AG08395 (cell line): ENCODE measurements around the gene BUB1B.
A peak's percentile ranks its signal among the peaks of the same experiment; 100 is the strongest.
"Not testable (repeated sequence)": the region's sequence is repeated elsewhere in the genome, so short reads cannot be mapped to it uniquely, and the experiment has no call there.

Source experiments
- DNase-seq: peaks from one replicate; pipeline ENCODE4 v3.0.0; 2012; ENCODE audit warnings: mixed read lengths, low spot score

The BUB1B gene

DNA sequence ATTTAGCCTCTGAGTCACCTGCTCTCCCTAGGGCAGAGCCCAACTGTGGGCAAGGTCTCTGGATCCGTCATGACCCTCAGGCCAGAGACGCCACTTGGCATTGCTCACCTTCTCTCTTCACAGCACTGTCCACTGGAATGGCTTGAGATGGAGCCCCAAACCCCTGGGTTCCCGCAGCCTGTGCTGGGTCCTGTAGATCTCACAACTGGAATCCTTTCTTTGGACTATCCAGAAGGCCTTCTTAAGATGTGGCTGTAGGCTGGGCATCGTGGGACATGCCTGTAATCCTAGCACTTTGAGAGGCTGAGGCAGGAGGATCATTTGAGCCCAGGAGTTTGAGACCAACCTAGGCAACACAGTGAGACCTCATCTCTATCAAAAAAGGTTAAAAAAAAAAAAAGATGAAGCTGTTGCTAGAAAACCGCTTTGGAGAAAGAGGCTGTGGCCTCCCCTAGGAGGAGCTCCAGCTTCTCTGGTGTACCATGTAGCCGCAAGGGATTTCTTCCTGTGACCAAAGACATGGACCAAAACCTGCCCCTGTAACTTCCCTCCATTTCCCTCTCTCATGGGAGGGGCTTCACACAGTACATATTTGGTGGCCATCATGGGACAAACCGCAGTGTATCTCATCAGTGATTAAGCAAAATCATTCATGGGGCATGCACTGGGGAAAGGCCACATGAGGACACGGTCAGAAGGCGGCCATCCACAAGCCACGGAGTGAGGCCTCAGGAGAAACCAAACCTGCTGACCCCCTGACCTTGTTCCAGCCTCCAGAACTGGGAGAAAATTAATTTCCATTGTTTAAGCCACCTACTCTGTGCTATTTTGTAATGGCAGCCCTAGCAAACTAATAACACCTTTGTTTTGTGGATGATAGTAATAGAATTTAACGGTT is 23.3 kb upstream of the BUB1B start:
- DNase-seq: no peak

DNA sequence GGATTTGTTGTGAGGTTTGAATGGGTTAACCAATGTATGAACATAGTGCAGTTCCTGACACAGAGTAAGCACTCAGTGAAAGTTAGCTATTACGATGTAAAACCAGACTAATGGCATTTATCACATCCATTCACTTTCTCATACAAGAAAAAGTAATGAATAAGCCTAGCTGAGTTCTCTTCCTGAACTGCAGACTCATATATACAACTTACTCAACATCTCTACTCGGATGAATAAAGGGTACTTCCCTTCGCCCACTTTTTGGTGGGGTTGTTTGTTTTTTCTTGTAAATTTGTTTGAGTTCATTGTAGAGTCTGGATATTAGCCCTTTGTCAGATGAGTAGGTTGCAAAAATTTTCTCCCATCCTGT is 22.7 kb upstream of the BUB1B start:
- DNase-seq: not testable (repeated sequence)

DNA sequence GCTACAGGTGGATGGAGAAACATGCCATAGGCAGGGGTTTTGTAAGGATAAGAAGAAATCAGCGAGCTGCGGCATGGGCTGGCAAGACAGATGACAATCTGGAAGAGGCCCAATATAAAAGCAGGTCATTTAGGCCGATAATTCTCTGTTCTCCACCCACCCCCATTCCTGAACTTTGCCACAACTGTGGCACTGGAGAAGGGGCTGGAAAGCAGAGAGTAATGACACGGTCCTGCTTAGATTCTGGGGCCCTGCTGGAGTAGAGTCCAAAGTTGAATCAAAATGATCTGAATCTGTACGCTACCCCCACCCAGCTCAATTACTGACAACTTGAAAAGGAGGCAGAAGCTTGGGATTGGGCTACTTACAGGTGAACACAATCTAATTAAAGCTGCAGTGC is 18.4 kb upstream of the BUB1B start:
- DNase-seq: no peak

DNA sequence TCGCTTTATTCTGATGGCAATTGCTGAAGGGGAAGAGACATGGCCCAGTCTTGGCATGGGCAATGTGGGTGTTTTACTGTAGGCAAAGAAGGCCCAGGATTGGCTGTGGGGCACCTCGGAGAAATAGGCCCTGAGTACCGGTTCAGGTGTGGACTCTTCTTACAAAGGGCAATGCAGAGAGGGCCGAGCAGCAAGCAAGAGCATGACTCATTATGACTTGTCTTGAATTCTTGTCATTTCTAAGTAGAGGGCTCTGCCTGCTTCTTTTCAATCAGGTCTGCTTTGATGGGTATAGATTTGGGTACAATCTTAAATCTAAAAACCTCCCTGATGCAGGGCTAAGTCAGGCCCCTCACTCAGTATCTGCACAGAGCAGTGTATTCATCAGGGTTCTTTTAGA is 14.8 kb upstream of the BUB1B start:
- peak; percentile 22 for DNase-seq

DNA sequence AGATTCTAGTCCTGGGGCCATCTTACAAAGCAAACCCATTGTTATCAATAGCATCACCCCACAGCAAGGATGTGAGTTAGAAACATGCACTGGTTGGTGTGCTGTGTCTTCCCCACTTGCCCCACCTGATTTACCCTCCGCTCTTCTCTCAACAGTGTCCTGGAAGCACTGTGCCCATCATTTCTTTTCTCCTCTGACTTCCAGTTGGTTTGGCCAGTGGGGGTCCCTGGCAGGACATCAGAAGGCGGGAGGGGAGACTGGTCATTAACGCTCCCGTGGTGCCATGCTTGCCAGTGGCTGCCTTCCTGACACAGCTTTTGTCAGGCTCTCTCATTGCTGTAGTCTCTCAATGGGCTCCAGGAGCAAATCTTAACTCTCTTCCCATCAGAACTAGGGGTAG is 11.5 kb upstream of the BUB1B start:
- no peak for DNase-seq

DNA sequence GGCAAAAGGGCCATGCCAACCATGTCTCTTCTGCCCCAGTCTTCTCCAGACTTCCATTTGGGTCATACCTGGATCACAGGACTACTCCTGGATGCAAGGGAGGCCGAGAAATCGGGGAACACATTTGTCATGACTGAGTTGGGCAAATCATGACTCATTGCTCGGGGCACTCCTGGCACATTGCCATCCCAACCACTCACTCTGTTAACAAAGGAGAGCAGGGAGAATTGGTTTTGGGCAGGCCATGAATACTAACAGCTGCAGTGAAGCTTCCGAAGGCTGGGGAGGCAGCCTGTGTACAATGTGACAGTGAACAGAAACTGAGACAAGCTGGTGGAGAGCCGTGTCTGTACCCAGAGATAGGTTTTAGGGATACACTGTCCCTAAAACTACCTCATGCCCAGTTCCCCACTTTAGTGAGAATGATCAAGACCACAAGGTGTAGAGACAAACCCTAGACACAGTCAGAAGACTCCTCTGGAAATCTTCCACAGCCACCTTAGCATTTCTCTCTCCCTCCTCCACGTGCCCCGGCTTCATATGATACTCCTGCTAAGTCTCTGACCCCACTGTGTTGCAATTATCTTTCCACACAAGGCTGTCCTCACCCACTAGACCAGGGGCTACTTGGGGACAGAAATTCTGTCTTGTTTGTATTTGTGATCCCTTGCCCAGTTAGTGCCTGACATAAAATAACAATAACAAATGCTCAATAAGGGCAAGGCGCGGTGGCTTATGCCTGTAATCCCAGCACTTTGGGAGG is 10.5 kb upstream of the BUB1B start:
- peak; percentile 49 for DNase-seq

DNA sequence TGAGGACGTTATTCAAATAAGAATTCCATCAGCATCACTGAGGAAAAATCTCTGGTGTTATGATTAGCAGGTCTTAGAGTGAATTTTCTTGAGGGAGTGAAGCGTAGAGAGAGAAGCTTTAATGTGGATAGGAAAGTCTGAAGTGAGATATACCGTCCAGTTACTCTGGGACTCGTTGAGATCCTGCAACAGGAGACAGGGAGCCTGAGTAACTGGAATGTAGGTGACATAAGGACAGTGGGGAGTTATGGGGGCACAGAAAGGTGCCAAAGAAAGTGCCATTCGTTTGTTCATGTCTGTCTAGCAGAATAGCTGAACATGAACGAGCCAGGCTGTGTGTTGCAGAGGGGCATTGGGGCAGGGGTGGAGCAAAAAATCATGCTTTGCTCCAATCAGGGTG is 9.4 kb upstream of the BUB1B start:
- DNase-seq: no peak

DNA sequence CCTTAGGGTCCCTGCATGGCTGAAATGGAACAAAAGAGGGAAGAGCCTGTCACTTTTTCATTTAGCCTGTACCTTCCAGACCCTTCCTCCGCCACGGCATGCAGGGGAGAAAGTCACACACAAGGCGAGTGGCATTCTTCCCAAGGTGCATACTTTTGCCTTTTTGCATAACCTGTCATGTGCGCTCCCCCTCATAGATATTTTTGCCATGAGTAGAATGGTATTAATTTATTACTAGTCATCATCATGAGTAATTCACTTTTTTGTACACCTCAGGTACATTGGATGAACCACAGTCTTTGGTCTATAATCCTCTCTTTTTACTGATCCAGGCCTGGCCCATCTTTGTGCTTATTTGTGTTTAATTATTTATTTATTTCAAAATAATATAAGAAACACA is 8.9 kb upstream of the BUB1B start:
- DNase-seq: no peak

DNA sequence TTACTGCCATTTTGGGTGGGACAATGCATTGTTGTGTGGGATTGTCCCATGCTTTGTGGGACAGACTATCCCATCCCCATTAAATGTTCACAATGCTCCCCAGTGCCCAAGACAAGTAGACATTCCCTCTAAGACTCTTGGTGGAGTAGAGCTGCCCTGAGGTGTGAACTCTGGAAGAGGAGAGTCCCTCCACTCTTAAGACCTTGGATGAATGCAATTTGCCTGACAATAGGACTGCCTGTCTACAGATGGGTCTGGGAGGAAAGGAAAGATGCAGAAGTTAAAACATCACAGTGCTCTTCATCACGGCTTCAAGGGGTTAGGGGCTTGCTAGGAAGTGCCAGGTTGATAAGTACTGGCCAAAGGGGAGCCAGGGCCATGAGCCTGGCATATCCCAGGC is 6.0 kb upstream of the BUB1B start:
- DNase-seq: not testable (repeated sequence)

DNA sequence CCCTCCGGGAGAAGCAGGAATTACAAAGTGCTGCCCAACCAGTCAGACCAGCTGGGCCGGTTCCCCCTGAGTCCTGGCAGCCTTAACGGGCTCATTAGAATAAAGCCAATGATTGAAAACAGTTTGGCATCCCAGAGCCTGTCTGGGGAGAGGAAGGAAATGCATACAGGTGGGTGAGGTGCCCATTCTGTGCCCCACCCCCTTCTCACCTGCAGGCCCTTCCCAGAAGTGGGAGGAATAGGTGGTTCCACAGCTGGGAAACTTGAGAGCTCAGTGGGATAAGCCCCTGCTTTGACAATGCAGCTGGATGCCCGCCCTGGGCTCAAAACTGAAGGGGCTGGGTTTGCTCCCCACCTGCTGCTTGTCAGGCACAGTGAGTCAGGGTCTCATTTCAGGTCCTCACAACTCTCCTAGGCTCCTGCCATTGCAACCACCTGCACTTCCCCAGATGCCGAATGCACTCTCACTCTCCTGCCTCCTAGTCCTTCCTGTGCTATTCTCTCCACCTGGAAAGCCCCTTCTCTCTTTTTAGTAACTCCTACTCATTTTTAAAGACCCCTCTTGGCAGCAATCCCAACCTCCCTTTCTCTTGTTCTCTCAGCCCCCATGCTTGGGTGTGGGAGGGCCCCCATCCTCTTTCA is 5.5 kb upstream of the BUB1B start:
- no peak for DNase-seq

DNA sequence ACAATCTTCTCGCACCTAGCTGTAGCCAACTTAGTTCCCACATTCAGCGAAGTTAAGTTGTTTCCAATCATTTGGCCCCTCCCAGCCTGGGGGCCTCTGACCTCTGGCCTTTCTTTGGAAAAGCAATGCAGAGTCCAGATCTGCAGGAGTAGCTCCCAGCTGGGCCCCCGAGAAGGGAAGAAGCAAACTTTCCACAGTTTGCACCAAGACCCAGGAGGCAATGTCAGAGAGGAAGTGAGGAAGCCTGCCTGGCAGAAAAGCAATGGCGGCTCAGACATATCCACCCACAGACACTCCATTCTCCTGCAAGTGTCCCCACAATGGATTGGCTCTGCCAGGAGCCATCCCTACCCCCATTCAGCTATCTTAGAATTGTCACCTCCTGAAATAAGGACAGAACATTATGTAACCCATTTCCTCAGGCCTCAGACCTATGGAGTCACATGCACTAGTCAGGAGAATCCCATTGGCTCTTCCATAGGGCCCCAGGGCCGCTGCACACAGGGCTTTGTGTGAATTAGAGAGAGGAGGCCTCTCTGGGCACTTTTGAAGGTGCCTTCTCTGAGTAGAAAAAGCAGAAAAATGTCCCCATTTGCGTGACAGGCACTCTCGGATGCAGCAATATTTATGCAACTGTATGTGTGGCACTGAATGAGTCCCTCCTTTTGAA is 3.0 kb upstream of the BUB1B start:
- DNase-seq: no peak

DNA sequence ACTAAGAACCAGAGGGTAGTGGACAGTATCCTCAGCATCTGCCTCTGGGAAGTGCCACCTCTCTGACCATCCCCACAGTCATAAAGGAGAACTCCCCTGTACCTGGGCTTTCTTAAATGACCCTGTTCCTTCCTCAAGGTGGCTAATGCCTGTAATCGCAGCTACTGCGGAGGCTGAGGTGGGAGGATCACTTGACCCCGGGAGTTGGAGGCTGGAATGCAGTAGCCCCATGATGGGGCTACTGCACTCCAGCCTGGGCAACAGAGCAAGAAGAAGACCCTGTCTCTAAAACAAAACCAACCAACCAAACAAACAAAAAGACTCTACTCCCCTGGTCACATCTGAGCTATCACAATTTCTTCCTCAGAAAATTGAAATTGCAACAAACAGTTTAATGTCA is 848 bp upstream of the BUB1B start:
- DNase-seq: no peak

DNA sequence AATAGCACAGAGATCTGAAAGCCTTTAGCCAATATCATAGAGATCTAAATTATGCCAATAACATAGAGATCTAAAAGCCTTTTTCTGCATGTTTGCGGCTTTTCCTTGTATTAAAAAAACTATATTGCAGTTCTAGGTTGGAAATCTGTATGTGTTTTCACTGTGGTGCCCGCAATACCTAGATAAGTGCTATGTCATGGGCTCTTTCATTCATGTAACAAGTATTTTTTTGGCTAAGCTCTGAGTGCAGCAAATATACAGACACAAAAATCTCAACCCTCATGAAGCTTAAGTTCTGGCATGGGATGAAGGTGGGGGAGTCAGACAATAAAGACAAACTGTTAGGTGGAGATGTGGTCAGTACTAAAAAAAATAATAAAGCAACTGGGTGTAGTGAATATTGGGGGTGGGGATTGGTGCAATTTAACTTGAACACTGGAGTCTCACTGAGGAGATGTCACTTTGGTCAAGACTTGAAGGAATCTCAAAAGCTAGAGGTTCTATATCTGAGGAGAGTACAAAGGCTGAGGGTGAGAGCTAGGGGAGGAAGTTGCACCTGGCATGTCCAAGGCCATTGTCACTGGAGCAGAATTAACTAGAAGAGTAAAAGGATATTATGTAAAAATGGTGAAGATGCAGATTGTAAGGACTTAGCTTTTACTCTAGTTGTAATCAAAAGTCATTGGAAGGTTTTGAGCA is 973 bp downstream of the BUB1B start:
- no peak for DNase-seq

DNA sequence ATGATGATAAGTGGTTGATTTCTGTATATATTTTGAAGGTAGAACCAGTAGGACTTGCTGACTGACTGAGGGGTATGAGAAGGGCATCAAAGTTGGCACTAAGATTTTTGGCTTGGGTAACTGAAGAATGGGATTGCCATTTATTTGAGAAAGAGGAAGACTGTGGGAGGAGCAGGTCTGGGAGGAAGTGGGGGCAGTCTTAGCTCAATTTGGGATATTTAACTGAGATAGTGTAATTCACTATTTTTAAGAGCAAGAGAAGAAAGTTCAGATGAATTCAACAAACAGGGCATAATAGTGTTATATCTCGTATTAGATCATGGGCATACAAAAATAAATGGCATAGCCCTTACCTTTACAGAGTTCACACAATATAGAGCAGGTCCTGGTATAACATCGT is 1.7 kb downstream of the BUB1B start:
- DNase-seq: no peak

DNA sequence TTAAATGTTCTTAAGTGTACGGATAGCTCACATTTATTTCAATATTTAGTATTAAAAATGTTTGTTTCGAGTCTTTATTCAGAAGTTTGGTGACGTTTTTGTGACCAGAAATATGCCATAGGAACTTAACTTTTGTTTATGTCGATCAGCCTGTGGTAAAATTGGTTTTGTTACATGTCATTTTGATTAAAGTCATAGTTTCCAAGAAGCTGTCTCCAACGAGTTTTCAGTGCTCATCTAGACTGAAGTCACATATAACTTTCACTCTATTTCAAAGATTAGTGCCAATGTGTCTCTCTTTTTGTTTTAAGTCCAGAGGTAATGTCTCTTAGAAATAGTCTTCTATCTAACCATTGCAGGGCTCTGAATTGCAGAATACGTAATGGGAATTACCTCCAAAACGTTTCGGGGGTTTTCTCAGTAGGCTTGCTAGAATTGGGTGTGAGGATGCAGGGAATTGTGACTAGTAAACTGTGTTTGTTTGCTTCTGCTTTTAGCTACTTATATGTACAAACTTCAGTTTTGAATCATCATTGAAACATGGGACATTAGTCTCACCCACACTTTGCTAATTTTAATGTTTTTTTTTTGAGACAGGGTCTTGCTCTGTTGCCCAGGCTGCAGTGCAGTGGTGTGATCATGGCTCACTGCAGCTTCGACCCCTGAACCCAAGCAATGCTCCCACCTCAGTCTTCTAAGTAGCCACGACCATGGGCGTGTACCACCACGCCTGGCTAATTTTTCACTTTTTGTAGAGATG is 3.0 kb downstream of the BUB1B start:
- no peak for DNase-seq

DNA sequence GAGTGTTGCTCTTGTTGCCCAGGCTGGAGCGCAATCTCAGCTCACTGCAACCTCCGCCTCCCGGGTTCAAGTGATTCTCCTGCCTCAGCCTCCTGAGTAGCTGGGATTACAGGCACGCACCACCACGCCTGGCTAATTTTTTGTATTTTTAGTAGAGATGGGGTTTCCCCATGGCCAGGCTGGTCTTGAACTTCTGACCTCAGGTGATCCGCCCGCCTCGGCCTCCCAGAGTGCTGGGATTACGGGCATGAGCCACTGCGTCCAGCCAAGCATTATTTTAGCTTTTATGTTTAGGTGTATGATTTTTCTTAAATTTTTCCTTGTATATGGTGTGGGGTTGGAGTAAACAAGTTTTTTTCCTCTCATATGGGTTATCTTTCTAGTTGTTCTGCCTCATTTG is 6.5 kb downstream of the BUB1B start:
- not testable (repeated sequence) for DNase-seq

DNA sequence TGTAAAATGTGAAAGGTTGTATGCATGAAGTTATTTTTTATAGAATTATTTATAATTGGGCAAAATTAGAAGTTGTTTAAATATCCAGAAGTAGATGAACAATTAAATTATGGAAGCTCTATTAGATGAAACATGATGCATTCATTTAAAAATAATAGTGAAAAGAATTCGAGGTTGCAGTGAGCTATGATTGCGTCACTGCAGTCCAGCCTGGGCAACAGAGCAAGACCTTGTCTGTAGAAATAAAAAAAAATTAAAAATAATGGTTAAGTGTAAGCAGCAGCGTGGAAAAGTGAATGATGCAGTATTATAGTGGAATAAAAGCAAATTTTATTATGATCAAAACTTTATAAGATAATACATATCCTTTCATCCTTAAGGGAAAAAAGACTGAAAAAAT is 14.3 kb downstream of the BUB1B start:
- no peak for DNase-seq

DNA sequence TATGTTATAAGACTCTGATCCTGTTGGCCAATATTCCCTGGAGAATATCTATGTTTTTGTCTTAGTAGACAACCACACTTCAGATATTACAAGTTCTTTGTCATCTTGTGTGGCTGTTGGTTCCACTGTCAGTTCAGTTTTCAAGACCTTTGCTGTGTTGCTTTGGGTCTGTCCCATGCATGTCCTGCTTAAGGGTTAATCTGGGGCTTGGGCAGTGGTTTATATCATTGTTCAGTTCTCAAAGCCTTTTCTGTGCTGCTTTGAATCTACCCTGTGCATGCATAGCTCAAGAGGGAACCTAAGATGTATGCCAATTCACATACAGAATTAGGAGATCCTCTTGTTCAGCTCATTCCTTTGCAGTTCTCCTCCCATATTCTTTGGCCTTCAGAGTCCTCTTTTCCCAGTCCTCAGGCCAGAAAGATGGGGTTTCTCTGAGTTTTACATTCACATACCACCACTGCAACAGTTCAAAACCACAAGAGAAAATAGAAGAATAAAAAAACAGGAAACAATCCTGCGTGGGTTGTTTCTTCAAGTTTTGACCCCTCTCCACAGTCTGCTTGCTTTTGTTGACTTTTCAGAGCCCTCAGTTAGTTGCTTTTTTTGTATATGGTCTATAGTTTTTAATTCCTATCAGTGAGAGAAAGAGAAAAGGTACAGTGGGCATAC is 21.6 kb downstream of the BUB1B start:
- no peak for DNase-seq

DNA sequence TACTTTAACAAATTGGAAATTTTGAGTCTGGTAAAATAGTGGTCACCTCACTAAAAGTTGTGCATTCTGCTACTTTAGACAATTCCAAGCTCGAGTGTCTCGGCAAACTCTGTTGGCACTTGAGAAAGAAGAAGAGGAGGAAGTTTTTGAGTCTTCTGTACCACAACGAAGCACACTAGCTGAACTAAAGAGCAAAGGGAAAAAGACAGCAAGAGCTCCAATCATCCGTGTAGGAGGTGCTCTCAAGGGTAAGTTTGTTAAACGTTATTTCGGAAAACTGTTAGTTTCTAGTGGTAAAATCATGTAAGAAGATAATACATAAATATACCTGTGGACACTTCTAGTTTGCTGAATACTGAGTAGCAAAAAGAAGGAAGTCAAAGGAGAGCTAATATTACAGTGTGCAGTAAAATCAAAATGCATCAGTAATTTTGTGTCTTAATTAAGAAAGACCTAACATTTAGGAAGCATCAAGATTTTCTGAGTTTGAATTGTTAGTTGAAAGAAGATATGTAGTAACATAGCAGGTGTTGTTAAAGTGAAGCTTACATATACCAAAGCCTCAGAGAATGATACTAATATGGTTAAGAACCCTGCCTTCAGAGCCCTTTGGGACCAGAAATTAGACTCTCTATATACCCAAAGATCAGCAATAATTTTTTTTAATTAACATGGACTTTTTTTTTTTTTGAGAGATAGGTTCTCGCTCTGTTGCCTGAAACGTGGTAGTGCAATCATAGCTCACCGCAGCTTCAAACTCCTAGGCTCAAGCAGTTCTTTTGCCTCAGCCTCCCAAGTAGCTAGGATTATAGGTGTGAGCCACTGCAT is 23.0 kb downstream of the BUB1B start:
- DNase-seq: no peak

DNA sequence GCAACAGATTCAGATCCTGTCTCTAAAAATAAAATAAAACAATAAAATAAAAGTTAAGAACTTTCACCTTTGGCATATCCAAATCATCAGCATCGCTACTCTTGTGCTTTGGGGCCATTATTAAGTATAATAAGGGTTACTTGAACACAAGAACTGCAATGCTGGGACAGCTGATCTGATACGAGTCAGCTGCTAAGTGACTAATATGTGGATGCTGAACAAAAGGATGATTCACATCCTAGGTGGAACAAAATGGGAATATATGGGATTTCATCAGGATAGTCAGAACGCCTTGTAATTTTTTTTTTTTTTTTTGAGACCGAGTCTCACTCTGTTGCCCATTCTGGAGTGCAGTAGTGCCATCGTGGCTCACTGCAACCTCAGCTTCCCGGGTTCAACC is 29.7 kb downstream of the BUB1B start:
- peak; percentile 33 for DNase-seq
